ENCODE measurements around the gene RGS12. TPM values are rescaled to one million over a fixed set of nuclear protein-coding genes. Genes with fewer than 3 reads are reported as not detected.

RGS12 gene
- total and polyA plus RNA-seq, 2 experiments from 2014 or later: 9.3 to 13.2 TPM

DNA sequence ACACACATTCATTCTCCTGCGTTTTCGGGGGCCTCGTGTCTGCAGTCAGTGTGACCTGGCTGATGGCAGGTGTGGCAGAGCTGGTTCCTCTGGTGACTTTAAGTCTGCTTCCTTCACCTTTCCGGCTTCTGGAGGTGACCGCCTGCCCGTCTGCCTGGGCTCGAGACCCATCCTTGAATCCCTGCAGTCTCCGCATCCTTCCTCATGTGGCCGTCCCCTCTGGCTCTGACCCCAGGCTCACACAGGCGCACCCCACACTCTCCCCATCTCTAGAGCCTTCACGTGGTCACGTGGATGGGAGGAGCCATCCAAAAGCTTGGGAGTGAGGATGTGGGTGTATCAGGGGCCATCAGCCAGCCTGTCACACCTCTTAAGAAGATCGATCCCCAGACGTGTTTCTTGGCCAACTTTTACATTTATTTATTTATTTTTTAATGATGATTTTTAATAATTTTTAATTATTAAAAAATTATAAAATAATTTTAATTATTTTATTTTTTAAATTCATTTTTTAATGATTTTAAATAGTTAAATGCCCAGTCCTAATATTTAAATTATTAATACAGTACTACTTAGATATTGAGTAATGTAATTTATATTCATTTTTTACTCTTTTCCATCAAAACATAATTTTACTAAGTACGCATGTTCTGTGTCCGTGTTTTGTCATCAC lies 20.9 kb downstream of the RGS12 start:
- in situ Hi-C loops (cut with MboI): no loop called here
- 92 to 96% methylated on average over 16 of the region's 16 CpGs for WGBS, 2 experiments (ENCODE audit: low coverage in 1 of 2, low lambda C conversion rate in 2 of 2, missing lambda C conversion rate in 2 of 2)
- H3K9me2 ChIP-seq (ENCODE audit: insufficient read depth): no peaks in the 10 kb centered on the region
- H3K27ac ChIP-seq: no peak overlapping the region
- H3F3A ChIP-seq (ENCODE audit: insufficient read depth): no peaks in the 10 kb centered on the region
- H3K27me3 ChIP-seq (replicated peaks; ENCODE audit: insufficient read depth): no peaks in the 10 kb centered on the region
- 0 out of 2 replicates have a peak, but pooled peaks cover 3% of the 10 kb centered on the region for H3K79me2 ChIP-seq (ENCODE audit: insufficient read depth)
- H3K4me2 ChIP-seq (ENCODE audit: unreplicated experiment): no peak overlapping the region
- H4K20me1 ChIP-seq (ENCODE audit: insufficient read depth): no peaks in the 10 kb centered on the region
- TF ChIP-seq EZH2 (IDR thresholded peaks at IDR 0.05; ENCODE audit: insufficient read depth, poor library complexity, severe bottlenecking) (no peak), EZH2phosphoT487 (IDR thresholded peaks at IDR 0.05; ENCODE audit: insufficient read depth, low read depth) (no peak)
- H2AFZ ChIP-seq: no peak overlapping the region
- H3K4me1 ChIP-seq (ENCODE audit: insufficient read depth): no peaks in the 10 kb centered on the region
- no peaks in the 10 kb centered on the region; the same call in 1 of the 2 replicates for H3K36me3 ChIP-seq (ENCODE audit: low read depth)
- no peak overlapping the region for H3K4me3 ChIP-seq
- no peak overlapping the region for H3K9ac ChIP-seq
- no peak for DNase-seq
- H3K9me3 ChIP-seq (ENCODE audit: low read depth): no peaks in the 10 kb centered on the region

DNA sequence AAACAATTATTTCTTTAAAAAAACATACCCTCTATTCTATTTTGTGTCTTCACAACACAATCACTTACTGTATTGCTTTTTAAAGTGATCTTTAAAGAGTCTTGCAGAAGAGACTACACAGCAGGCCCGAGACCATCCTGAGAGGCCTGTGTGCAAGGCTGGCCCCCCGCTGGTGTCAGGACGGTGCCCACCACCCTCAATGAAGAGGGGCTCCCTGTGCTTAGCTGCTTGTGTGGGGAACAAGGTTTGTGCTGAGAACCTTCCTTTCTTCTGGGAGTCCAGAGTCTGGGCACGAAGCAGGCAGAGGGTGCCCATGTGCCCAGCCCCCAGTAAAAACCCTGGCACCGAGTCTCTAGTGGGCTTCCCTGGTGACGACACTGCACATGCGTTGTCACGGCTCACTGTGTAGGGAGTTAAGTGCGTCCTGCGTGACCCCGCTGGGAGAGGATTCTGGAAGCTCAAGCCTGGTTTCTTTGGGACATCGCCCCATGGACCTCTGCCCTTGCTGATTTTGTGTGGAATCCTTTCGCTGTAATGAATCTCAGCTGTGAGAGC lies 22.0 kb downstream of the RGS12 start:
- Histone ChIP-seq H3K79me2 (ENCODE audit: insufficient read depth) (0 out of 2 replicates have a peak, but pooled peaks cover 3% of the 10 kb centered on the region), H3K27me3 (replicated peaks; ENCODE audit: insufficient read depth) (no peaks in the 10 kb centered on the region), H3K9me3 (ENCODE audit: low read depth) (no peaks in the 10 kb centered on the region), H2AFZ (no peak overlapping the region), H3K4me3 (no peak overlapping the region), H3K9me2 (ENCODE audit: insufficient read depth) (no peaks in the 10 kb centered on the region), H4K20me1 (ENCODE audit: insufficient read depth) (no peaks in the 10 kb centered on the region), H3F3A (ENCODE audit: insufficient read depth) (no peaks in the 10 kb centered on the region), H3K4me2 (ENCODE audit: unreplicated experiment) (no peak overlapping the region), H3K9ac (no peak overlapping the region), H3K36me3 (ENCODE audit: low read depth) (no peaks in the 10 kb centered on the region; the same call in 1 of the 2 replicates), H3K4me1 (ENCODE audit: insufficient read depth) (no peaks in the 10 kb centered on the region), H3K27ac (no peak overlapping the region)
- in situ Hi-C loops (cut with MboI): no loop called here
- TF ChIP-seq EZH2phosphoT487 (IDR thresholded peaks at IDR 0.05; ENCODE audit: insufficient read depth, low read depth) (no peak), EZH2 (IDR thresholded peaks at IDR 0.05; ENCODE audit: insufficient read depth, poor library complexity, severe bottlenecking) (no peak)
- 77 to 84% methylated on average over 13 of the region's 13 CpGs for WGBS, 2 experiments (ENCODE audit: low coverage in 1 of 2, low lambda C conversion rate in 2 of 2, missing lambda C conversion rate in 2 of 2)
- DNase-seq: no peak

DNA sequence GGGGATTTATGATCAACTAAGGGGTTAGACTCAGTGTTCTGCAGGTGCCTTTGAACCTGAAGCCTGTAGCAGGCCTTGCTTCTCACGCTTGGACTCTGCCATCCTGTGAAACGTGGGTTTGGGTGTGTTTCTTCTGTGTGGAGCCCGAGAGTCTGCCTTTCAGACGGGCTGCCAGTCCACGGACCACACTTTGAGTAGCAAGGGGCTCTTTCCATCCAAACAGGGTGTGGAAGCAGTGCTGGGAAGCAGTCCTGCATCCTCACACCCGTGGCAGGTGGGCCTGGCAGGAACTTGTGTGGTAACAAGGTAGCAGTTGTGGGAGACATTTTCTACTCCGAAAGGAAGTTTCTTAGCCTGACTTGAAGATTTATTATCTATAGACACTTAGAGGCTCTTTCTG lies 22.7 kb downstream of the RGS12 start:
- no peak overlapping the region for H3K9ac ChIP-seq
- TF ChIP-seq EZH2 (IDR thresholded peaks at IDR 0.05; ENCODE audit: insufficient read depth, poor library complexity, severe bottlenecking) (no peak), EZH2phosphoT487 (IDR thresholded peaks at IDR 0.05; ENCODE audit: insufficient read depth, low read depth) (no peak)
- no peaks in the 10 kb centered on the region for H3F3A ChIP-seq (ENCODE audit: insufficient read depth)
- H3K9me3 ChIP-seq (ENCODE audit: low read depth): no peaks in the 10 kb centered on the region
- 74 to 78% methylated on average over 6 to 7 of the region's 7 CpGs for WGBS, 2 experiments (ENCODE audit: low coverage in 1 of 2, low lambda C conversion rate in 2 of 2, missing lambda C conversion rate in 2 of 2)
- H3K4me2 ChIP-seq (ENCODE audit: unreplicated experiment): no peak overlapping the region
- H3K4me3 ChIP-seq: no peak overlapping the region
- no peaks in the 10 kb centered on the region; the same call in 1 of the 2 replicates for H3K36me3 ChIP-seq (ENCODE audit: low read depth)
- H2AFZ ChIP-seq: no peak overlapping the region
- no peaks in the 10 kb centered on the region for H3K9me2 ChIP-seq (ENCODE audit: insufficient read depth)
- no peaks in the 10 kb centered on the region for H3K27me3 ChIP-seq (replicated peaks; ENCODE audit: insufficient read depth)
- in situ Hi-C loops (cut with MboI): no loop called here
- 0 out of 2 replicates have a peak, but pooled peaks cover 3% of the 10 kb centered on the region for H3K79me2 ChIP-seq (ENCODE audit: insufficient read depth)
- H3K4me1 ChIP-seq (ENCODE audit: insufficient read depth): no peaks in the 10 kb centered on the region
- DNase-seq: no peak
- H4K20me1 ChIP-seq (ENCODE audit: insufficient read depth): no peaks in the 10 kb centered on the region
- H3K27ac ChIP-seq: no peak overlapping the region

- H3K27me3 ChIP-seq (replicated peaks; ENCODE audit: insufficient read depth): no peaks in the 10 kb centered on the region
- H3K9me3 ChIP-seq (ENCODE audit: low read depth): no peaks in the 10 kb centered on the region
- no peak overlapping the region for H3K27ac ChIP-seq
- no peak for TF ChIP-seq EZH2phosphoT487 (IDR thresholded peaks at IDR 0.05; ENCODE audit: insufficient read depth, low read depth)
- no peak for TF ChIP-seq EZH2 (IDR thresholded peaks at IDR 0.05; ENCODE audit: insufficient read depth, poor library complexity, severe bottlenecking)
- in situ Hi-C loops (cut with MboI): no loop called here
- no peaks in the 10 kb centered on the region; the same call in 1 of the 2 replicates for H3K36me3 ChIP-seq (ENCODE audit: low read depth)
- no peak for DNase-seq
- no peak overlapping the region for H3K4me3 ChIP-seq
- no peaks in the 10 kb centered on the region for H4K20me1 ChIP-seq (ENCODE audit: insufficient read depth)
- H3K4me1 ChIP-seq (ENCODE audit: insufficient read depth): no peaks in the 10 kb centered on the region
- no peaks in the 10 kb centered on the region for H3K9me2 ChIP-seq (ENCODE audit: insufficient read depth)
- H3K4me2 ChIP-seq (ENCODE audit: unreplicated experiment): no peak overlapping the region
- H2AFZ ChIP-seq: no peak overlapping the region
- 97 to 98% methylated on average over 18 of the region's 18 CpGs for WGBS, 2 experiments (ENCODE audit: low coverage in 1 of 2, low lambda C conversion rate in 2 of 2, missing lambda C conversion rate in 2 of 2)
- no peak overlapping the region for H3K9ac ChIP-seq
- no peaks in the 10 kb centered on the region for H3F3A ChIP-seq (ENCODE audit: insufficient read depth)
- 0 out of 2 replicates have a peak, but pooled peaks cover 3% of the 10 kb centered on the region for H3K79me2 ChIP-seq (ENCODE audit: insufficient read depth)
Observed at GRCh38 chr4:3316146-3316545, 23.3 kb downstream of the RGS12 start.

Measured in GM23248 (cell line).